Activated T-helper 1 cell treated with anti-CD3 and anti-CD28 coated beads, Interleukin-2, amount 50 U/mL, for 16 hours (primary cell): ENCODE results near the gene UVRAG.

ENCODE experiments used
- DNase-seq, 2 donors: peaks; one replicate each; pipeline ENCODE4 v3.0.0-alpha.2; 2020; ENCODE audit warnings: low read depth in 1 of 2, low spot score in 1 of 2

UVRAG gene

GRCh38 chr11:76158394-76159302 is 343.6 kb downstream of the UVRAG start:
- DNase-seq: no peak

GRCh38 chr11:76159303-76159937 is 344.4 kb downstream of the UVRAG start:
- DNase-seq: no peak

- DNase-seq: no peak
Observed at GRCh38 chr11:76159983-76160661, 345.1 kb downstream of the UVRAG start.

GRCh38 chr11:76160856-76161255 is 345.8 kb downstream of the UVRAG start:
- DNase-seq: no peak

- no peak for DNase-seq
Observed at GRCh38 chr11:76161261-76161961, 346.4 kb downstream of the UVRAG start.

- DNase-seq: no peak
Observed at GRCh38 chr11:76162336-76163288, 347.6 kb downstream of the UVRAG start.

- DNase-seq: no peak
Observed at GRCh38 chr11:76163289-76163880, 348.4 kb downstream of the UVRAG start.

GRCh38 chr11:76164081-76164480 is 349.1 kb downstream of the UVRAG start:
- no peak for DNase-seq

GRCh38 chr11:76164861-76165751 is 350.1 kb downstream of the UVRAG start:
- DNase-seq: no peak

- DNase-seq: no peak
Observed at GRCh38 chr11:76166314-76166713, 351.3 kb downstream of the UVRAG start.

GRCh38 chr11:76167590-76167989 is 352.6 kb downstream of the UVRAG start:
- no peak for DNase-seq

GRCh38 chr11:76169473-76169896 is 354.5 kb downstream of the UVRAG start:
- DNase-seq: no peak

GRCh38 chr11:76170468-76170867 is 355.5 kb downstream of the UVRAG start:
- DNase-seq: no peak

- DNase-seq: no peak
Observed at GRCh38 chr11:76172583-76172982, 357.6 kb downstream of the UVRAG start.

- no peak for DNase-seq
Observed at GRCh38 chr11:76173663-76174062, 358.7 kb downstream of the UVRAG start.

- no peak for DNase-seq
Observed at GRCh38 chr11:76174330-76174729, 359.3 kb downstream of the UVRAG start.

- DNase-seq: no peak
Observed at GRCh38 chr11:76175783-76176182, 360.8 kb downstream of the UVRAG start.

GRCh38 chr11:76176463-76176862 is 361.5 kb downstream of the UVRAG start:
- DNase-seq: no peak

GRCh38 chr11:76177250-76177686 is 362.3 kb downstream of the UVRAG start:
- DNase-seq: no peak
